HG03469 (cell line): ENCODE results near the gene RETREG1.

Experiments
- ATAC-seq: cut with Tn5 transposase; IDR thresholded peaks from one replicate; pipeline ENCODE4 v1.9.1; 2021; ENCODE audit warnings: mild to moderate bottlenecking, moderate library complexity, moderate number of reproducible peaks; ENCODE audit not compliant: unreplicated experiment

Gene RETREG1

DNA sequence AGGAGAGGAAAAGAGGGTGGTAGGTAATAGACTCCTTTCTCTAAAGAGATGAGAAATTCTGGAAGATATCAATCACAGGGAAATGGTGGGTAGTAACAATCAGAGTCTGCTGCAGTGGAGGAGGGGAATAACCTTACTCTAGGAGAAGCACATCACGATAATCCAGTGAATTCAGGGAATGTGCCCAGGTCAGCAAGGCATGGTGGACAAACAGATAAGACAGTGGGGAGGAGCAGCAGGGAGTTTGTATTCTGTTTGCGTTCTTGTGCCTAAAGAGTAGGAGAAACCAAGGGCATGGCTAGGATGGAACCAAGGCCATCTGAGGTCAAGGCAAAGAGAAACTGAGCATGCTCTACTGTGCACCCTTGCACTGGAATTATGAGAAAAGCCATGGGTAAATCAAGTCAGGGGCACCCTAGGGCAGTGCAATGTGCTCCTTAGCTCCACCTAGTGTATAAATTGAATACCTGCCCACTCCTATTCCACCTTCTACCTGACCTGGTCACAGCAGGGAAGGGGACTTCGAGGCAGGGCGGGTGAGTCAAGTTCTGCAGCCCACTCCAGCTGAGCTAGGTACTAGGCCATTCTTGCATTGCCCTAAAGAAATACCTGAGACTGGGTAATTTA, 31.6 kb downstream of the RETREG1 start:
- no peak for ATAC-seq

DNA sequence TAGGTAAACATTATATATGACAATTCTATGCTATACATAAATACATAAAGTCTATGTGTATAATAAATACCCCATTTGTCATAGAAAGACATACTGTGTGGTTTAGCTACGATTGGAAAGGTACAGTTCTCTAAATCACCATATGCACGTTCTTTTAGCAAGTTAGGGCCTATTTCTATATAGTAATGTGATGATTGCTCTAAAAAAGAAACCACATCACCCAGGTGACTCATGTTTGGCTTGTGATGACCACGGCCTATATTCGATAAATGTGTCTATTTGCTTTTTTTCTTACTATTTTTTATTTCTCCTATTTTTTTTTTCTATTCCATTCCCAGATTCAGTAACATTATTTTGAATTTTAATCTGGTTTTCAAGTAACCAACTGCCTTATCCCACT, 34.7 kb downstream of the RETREG1 start:
- no peak for ATAC-seq

DNA sequence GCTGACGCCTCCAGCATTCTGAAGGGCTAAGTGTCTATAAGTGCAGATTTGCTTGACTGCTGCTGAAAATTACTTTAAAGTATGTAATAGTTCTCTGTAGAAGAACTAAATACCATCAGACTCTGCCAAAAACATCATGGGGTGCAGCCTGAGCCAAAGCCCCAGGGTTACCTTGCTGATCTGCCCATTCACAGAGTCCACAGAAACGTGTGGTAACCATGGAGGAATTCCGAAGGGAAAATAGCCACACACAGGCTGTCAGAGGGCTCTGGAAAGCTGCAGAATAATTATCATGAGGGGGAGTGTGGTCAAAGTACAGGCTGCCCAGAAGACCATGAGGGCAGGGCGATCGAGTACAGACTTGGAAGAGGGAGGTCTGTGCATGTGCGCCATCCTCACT, 36.4 kb downstream of the RETREG1 start:
- ATAC-seq: no peak

DNA sequence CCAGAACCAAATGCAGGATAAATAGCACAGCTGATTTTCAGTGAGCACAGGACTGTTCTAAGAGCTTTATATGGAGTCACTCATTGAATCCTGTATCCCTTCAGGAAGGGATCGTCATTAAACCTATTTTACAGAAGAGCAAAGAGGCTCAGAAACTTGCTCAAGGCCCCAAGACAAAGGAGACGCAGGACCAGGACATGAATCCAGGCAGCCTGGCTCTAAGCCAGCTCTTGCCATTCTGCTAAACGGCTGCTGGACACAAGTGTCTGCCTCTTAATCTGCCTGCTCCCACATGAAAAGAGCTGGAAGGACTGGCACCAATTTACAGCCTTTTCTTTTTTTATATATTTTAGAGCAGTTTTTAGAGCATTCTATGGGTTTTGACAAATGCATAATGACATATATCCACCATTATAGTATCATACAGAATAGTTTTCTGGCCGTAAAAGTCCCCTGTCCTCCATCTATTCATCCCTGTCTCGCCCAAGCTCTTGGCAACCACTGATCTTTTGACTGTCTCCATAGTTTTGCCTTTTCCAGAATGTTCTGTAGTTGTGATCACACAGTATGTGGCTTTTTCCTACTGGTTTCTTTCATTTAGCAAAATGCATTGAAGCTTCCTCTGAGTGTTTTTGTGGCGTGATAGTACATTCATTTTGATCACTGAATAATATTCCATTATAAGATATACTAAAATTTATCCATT, 37.5 kb downstream of the RETREG1 start:
- ATAC-seq: no peak

DNA sequence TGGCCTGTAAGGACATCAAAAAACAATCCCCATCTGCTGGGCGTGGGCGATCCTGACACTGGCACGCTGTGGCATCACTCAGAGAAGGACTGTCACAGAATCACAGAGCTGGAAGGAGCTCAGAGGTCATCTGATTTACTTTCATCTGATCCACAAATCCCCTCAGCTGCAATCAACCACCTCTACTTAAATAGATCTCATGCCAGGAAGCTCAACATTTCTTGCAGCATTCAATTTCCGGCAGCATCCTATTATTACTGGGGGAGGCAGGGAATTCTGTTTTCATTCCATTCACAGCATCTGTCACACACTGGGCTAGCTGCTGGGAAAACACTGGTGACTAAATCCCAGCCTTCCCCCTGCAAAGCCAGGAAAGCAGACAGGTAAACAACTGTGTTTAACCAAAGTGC, 38.3 kb downstream of the RETREG1 start:
- no peak for ATAC-seq

DNA sequence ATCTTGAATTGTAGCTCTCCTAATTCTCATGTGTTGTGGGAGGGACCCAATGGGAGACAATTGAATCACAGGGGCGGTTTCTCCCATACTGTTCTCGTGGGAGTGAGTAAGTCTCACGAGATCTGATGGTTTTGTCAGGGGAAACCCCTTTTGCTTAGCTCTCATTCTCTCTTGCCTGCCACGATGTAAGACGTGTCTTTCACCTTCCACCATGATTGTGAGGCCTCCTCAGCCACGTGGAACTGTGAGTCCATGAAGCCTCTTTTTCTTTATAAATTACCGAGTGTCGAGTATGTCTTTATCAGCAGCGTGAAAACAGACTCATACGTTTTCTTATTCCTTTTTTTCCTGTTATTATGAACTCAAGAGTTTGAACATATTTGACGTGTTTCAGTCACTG, 39.1 kb downstream of the RETREG1 start:
- ATAC-seq: no peak

DNA sequence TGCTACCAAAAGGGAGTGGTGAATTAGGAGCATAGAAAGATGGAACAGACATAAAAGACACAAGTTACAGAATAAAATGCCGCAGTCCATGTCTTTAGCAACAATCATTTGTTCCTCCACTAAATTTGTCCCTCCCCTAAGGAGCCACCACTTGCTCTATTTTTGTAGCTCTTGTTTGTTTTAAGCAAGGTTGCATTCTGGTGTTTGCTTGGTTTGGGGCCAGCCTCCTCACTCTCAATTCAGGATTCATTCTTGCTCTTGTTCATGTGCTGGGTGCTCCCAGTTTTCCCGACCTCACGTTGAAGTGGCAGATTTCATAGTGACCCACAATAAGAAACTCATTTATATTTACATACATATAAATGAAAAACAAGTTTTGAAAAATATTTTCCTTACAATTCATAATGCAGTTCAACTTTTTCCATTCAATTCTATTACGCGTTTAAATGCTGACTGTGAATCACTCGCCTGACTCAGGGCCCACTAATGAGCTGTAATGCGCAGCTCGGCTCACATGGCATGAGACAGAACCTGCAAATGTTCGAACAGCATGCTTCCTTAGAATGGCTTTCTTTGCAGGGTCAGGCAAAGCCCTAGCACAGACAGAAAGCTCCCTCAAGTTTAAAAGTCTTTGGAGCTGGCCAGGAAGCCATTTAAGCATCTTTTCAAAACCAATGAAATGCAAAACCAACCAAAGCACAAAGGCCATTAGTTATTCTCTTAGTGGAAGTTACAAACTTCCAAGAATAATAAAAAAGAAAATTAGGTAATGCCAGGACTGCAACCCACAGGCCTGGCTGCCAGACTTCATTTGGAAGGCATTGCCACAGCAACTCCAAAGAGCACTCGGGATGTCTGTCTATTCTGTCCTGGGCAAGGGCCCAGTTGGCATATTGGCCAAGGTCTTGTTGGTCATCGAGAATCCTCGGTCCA, 41.7 kb downstream of the RETREG1 start:
- no peak for ATAC-seq

DNA sequence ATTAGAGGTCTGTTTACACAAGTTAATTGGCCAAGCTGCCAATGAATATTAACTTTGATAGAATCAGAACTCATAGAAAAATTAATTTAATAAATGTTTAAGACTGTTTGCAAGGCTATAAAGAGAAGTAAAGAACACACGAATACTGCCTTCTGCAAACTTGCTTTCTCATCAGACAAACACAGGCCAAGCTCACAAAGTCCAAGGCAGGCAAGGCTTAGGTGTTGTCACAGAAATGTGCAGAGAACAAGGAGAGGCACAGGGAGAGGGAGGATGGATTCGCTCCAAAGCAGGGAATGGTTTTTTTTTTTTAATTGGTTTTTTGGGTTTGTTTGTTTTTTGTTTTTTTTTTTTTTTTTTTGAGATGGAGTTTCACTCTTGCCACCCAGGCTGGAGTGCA, 43.4 kb downstream of the RETREG1 start:
- ATAC-seq: no peak

DNA sequence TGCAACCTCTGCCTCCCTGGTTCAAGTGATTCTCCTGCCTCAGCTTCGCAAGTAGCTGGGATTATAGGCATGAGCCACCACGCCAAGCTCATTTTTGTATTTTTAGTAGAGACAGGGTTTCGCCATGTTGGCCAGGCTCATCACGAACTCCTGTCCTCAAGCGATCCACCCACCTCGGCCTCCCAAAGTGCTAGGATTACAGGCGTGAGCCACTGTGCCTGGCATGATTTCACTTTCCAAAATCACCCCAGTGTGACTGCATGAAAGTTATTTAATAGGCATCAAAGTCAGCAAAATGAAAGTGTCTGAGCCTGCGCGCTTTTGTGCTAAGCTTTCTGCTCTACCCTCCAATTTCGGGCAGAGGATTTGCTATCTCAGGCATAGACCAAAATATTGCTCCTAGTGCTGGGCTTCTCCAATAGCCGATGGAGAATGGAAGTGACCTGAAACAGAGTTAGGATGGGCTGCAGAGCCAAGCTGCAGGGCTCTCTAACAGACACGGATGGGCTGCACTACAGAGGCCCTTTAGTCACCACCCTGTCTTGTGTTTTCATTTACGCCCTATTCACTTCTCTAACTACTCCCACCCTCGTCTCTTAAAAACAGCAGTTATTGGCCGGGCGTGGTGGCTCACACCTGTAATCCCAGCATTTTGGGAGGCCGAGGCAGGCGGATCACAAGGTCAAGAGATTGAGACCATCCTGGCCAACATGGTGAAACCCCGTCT, 44.3 kb downstream of the RETREG1 start:
- no peak for ATAC-seq

DNA sequence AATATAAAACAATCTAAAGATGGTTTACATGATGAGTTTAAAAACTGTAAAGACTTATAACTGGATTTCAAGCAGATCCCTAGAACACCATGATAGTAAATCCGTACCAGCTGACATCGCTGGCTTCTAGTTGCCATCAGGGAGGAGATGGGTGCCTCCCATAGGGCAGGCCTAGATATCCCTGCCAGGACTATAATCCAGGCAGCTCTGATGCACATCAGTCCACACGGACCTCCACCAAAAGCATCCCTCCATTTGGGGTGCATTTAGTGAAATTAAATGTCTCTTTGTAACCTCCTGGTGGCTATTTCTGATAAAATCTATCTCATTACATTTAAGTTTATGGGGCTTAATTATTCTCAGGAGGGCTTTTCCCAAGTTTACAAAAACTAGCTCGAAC, 45.8 kb downstream of the RETREG1 start:
- no peak for ATAC-seq

DNA sequence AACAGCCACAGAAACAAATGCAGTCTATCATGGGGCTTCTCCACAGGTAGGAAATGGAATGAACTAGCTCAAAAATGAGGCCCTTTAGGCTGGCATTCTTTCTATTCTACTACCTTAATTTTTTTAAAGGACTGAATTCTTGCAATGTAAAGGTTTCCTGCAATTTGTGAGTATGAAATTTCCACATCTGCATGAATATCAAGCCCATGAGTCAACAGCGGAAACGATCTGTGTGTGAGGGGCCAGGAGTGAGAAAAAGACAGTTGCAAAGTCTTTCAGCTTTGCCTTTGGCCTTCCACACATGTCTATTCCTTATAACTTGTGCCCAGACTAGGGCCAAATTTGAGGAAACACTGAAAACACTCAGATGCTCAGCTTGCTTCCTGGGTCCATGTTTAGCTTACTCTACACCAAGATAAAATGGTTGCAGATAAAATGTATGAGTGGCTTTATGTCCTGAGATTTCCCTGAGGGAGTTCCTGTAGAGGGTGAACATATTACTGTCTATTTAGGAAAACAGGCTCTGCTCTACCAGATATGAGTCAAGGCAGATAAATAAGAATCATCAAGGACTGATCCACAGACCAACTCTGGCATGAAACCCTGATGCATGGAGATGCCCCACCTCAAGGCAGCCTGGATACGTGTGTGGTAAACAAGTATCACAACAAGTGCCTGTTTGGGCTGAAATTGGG, 46.5 kb downstream of the RETREG1 start:
- no peak for ATAC-seq

DNA sequence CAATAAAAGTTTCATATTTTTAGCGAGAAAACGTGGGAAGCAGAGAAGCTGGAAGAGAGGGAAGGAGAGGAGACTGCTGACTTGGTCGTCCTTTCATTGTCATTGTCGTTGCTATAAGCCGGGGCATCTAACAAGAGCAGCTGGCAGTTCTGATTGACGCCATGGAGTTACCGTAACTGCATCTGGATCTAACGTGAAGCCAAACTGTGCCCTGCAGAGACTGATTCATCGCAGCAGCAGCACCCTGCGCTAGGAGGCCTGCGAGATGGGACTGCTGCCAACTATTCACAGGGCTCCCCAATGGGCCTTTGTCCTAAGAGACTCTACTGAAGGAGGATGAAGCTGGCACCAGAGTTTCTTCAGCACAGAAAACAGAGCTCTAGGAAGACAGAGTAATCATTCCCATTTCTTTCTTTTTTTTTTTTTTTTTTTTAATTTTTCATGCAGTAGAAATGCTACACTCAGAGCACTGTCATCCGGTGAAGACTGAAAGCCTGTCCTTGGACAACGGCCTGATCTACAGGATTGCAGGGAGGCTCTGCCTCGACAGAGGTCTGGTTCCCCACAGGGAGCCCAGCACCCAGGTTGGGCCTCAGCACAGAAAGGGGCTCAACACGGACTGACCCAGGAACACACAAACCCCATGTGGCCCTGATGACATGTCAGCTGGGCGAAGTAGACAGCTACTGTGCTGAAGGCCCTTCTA, 47.8 kb downstream of the RETREG1 start:
- no peak for ATAC-seq

DNA sequence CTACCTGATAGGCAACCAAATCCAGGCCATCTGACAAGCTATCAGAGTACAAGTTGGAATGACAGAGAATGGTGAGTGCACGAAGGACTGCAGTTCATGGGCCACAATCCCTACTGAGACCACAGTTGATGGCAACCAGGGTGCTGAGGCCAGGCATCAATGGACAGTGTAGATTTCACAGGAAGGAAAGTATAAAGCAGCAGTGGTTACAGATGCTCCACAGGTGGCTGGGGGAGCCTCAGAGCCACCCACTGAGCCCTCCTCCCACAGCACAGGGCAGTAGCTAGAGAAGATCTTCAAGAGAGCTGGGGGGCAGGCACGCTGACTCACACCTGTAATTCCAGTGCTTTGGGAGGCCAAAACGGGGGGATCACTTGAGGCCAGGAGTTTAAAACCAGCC, 49.4 kb downstream of the RETREG1 start:
- no peak for ATAC-seq

DNA sequence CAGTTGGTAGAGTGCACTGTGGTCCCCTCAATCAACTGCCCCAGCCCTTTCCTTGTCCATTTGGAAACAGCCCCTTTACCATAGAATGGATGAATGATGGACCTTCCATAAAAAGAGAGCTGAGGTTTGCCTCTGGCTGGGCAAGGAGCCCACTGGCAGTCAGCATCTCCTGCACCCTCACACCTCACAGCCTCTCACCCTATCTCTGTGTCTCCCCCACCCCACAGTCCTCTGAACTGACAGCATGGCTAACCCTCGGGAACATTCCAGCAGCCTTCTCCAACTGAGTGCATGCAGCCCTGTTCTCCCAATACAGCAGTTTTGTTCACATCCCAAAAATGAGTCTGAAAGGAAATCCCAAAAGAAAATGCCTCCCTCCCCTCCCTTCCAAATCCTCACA, 51.7 kb downstream of the RETREG1 start:
- ATAC-seq: no peak

DNA sequence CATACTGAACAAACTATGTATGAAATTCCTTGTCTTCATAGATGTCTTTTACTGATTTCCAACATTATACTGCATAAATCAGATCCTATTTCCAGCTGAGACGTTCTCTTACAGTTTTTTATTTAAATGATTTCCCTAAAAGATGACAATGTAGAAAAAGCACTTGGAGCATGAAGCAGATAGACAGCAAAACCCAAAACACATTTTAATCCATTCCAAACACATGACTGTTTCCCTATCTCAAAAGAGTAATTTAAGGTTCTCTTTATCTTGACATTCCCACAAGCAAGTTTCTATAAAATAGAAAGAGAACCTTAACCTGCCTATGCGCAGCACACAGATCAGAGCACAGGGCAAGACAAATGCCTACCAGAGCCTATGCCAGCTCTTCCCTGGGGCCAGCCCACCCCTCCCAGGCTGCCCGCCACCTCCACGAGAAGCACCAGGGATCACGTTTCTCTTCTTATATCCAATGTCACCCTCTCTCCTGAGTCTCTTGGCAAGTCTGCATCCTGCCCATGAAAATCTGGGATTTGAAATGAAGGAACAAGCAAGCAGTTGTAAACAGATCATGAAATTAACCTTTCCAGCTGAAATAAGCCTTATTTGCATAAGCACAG, 52.4 kb downstream of the RETREG1 start:
- no peak for ATAC-seq

DNA sequence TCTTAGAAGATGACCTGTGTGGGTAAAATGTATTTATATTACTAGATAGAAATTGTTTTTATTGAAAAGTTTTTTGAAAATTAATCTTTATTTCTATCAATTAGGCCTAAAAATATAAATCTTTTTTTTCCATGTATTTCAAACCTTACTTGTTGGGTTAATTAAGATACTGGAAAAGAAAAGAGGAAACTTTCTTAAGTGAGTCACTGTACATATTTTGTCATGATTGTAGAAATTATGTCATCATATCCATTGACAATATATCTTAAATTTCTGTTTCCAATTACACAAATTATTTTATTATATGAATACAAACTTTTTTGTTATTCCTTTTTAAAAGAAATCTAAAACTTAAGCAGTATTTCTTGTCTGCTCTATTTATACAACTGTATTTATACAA, 53.1 kb downstream of the RETREG1 start:
- no peak for ATAC-seq

DNA sequence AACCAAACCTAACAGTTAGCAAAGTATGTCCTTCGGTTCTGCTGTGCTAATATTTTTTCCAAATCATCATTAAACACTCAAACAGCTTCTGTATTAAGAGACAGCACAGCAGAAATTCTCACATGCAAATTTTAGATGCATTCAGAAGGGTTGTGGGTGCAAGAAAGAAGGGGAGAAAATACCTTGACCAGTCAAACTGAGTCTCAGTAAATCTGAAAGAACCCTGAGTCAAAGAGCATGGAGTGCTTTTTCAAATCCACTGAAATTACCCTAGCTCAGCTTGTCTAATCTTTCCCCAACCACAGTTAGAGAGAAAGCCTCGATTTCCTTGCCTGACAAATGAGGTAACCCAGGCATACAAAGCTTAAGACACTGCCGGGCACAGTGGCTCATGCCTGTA, 55.1 kb downstream of the RETREG1 start:
- ATAC-seq: no peak

DNA sequence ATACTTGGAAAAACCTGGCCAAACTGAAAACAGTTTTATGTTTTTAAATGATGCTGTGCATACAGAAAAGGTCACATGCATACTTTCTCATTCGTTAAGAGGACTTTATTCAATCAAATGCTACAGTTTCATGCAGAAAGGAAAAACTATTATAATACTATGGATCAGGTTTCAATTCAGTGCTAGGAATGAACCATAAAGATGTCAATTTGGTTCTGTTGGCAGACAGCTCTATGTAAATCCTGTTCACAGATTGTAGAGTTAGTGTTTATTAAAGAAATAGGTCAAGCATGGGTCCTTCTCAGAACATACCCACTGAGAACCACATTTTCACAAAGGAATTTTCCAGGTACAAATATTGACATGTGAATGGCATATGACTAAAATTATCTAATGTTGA, 57.1 kb downstream of the RETREG1 start:
- ATAC-seq: no peak

DNA sequence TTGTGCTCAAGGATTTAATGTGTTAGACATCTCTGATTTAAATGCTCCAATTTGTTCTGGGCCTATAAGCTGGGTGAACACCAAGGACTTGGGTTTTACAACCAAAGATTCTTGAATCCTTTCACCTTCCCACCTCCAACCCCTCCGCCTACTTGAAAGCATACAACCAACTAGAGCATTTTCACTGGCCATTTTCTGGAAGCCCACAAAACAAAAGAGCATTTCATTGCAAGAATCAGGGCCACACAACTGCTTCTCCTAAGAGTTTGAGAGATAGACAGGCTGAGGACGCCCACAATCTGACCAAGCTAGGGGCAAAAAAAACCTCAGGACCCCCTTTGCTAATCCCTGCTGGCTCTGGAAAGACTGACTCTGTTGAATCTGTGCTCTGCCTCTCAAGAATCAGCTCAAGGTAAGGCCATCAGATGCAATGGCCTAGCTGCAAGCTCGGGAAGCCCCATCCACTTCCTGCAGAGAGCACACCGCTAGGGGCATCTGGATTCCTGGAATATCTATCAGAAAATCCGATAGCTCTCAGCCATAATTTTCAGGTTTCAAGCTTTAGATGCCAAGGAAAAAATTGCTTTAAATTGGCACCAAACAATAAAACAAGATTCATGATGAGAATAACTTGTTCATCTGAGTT, 57.7 kb downstream of the RETREG1 start:
- no peak for ATAC-seq
